ENCODE measurements around the gene NR6A1.

Gene NR6A1

GRCh38 chr9:124570942-124571666 is 200.0 kb downstream of the NR6A1 start:
- Histone ChIP-seq H3K27me3 (ENCODE audit: insufficient read depth, poor library complexity, severe bottlenecking) (no peaks in the 10 kb centered on the region), H3K27ac (replicated peaks) (no peak overlapping the region), H3K4me3 (replicated peaks; ENCODE audit: insufficient read depth, low read length) (no peak overlapping the region)
- TF ChIP-seq GABPA (IDR thresholded peaks at IDR 0.05; ENCODE audit: low read depth) = no peak
- no peak for TF ChIP-seq POLR2AphosphoS5 (IDR thresholded peaks at IDR 0.05; ENCODE audit: low read depth)
- no peak for TF ChIP-seq REST (IDR thresholded peaks at IDR 0.05; ENCODE audit: insufficient replicate concordance, low read depth)
- TF ChIP-seq SPI1 (IDR thresholded peaks at IDR 0.05; ENCODE audit: borderline replicate concordance, low read depth) = no peak
- no peak for TF ChIP-seq CTCF (IDR thresholded peaks at IDR 0.05; ENCODE audit: insufficient read depth, low read length)
- no peak for DNase-seq (ENCODE audit: low read depth in 1 of 2, low spot score in 1 of 2)

GRCh38 chr9:124569942-124570341 is 201.2 kb downstream of the NR6A1 start:
- H3K27ac ChIP-seq (replicated peaks) = no peak overlapping the region
- H3K27me3 ChIP-seq (ENCODE audit: insufficient read depth, poor library complexity, severe bottlenecking) = no peaks in the 10 kb centered on the region
- no peak for DNase-seq (ENCODE audit: low read depth in 1 of 2, low spot score in 1 of 2)
- TF ChIP-seq POLR2AphosphoS5 (IDR thresholded peaks at IDR 0.05; ENCODE audit: low read depth) (no peak), CTCF (IDR thresholded peaks at IDR 0.05; ENCODE audit: insufficient read depth, low read length) (no peak), GABPA (IDR thresholded peaks at IDR 0.05; ENCODE audit: low read depth) (no peak), SPI1 (IDR thresholded peaks at IDR 0.05; ENCODE audit: borderline replicate concordance, low read depth) (no peak), REST (IDR thresholded peaks at IDR 0.05; ENCODE audit: insufficient replicate concordance, low read depth) (no peak)
- H3K4me3 ChIP-seq (replicated peaks; ENCODE audit: insufficient read depth, low read length) = no peak overlapping the region

GRCh38 chr9:124567362-124567761 is 203.7 kb downstream of the NR6A1 start:
- H3K27ac ChIP-seq (replicated peaks) = no peak overlapping the region
- no peaks in the 10 kb centered on the region for H3K27me3 ChIP-seq (ENCODE audit: insufficient read depth, poor library complexity, severe bottlenecking)
- TF ChIP-seq GABPA (IDR thresholded peaks at IDR 0.05; ENCODE audit: low read depth) (no peak), CTCF (IDR thresholded peaks at IDR 0.05; ENCODE audit: insufficient read depth, low read length) (no peak), POLR2AphosphoS5 (IDR thresholded peaks at IDR 0.05; ENCODE audit: low read depth) (no peak), SPI1 (IDR thresholded peaks at IDR 0.05; ENCODE audit: borderline replicate concordance, low read depth) (no peak), REST (IDR thresholded peaks at IDR 0.05; ENCODE audit: insufficient replicate concordance, low read depth) (no peak)
- DNase-seq (ENCODE audit: low read depth in 1 of 2, low spot score in 1 of 2) = no peak
- no peak overlapping the region for H3K4me3 ChIP-seq (replicated peaks; ENCODE audit: insufficient read depth, low read length)

All from HL-60 (cell line).